CD4-positive, alpha-beta T cell treated with Interleukin-17A for 4 hours (primary cell): Measurements from ENCODE around the gene TMCO2.
"Not testable (repeated sequence)": the region's sequence is repeated elsewhere in the genome, so short reads cannot be mapped to it uniquely, and the experiment has no call there.

Experiments used
- DNase-seq: peaks from one replicate; pipeline ENCODE4 v3.0.0-alpha.2; 2020; ENCODE audit warnings: mixed read lengths

TMCO2 gene

GRCh38 chr1:40247655-40248054 lies at the start of gene TMCO2:
TMCO2 (plus strand) TSS chr1:40247937; CDS start chr1:40247994, 57 bp downstream.
- no peak for DNase-seq

GRCh38 chr1:40199126-40199525 lies 48.6 kb upstream of the TMCO2 start:
- DNase-seq, result no peak

GRCh38 chr1:40204856-40205255 lies 42.9 kb upstream of the TMCO2 start:
- no peak for DNase-seq

- DNase-seq, result no peak
These were observed 37.1 kb upstream of the TMCO2 start for GRCh38 chr1:40210511-40211204.

- DNase-seq, result no peak
These were observed 29.4 kb upstream of the TMCO2 start for GRCh38 chr1:40218333-40218732.

GRCh38 chr1:40221471-40221905 lies 26.2 kb upstream of the TMCO2 start:
- not testable (repeated sequence) for DNase-seq

- no peak for DNase-seq
These were observed 25.6 kb upstream of the TMCO2 start for GRCh38 chr1:40221977-40222772.

- no peak for DNase-seq
These were observed 23.7 kb upstream of the TMCO2 start for GRCh38 chr1:40224040-40224439.

GRCh38 chr1:40226192-40226591 lies 21.5 kb upstream of the TMCO2 start:
- no peak for DNase-seq

GRCh38 chr1:40232444-40232843 lies 15.3 kb upstream of the TMCO2 start:
- peak; percentile 65 for DNase-seq

- DNase-seq, result no peak
These were observed 8.1 kb upstream of the TMCO2 start for GRCh38 chr1:40239626-40240025.

GRCh38 chr1:40240390-40240789 lies 7.3 kb upstream of the TMCO2 start:
- no peak for DNase-seq

- DNase-seq, result no peak
These were observed 6.4 kb upstream of the TMCO2 start for GRCh38 chr1:40241362-40241761.

GRCh38 chr1:40243351-40243750 lies 4.4 kb upstream of the TMCO2 start:
- no peak for DNase-seq

- DNase-seq, result no peak
These were observed 3.5 kb upstream of the TMCO2 start for GRCh38 chr1:40244138-40244744.

GRCh38 chr1:40245686-40246085 lies 2.1 kb upstream of the TMCO2 start:
- DNase-seq, result no peak

GRCh38 chr1:40248412-40248811 lies 675 bp downstream of the TMCO2 start:
- no peak for DNase-seq

GRCh38 chr1:40251456-40251855 lies 3.7 kb downstream of the TMCO2 start:
- no peak for DNase-seq

- no peak for DNase-seq
These were observed 4.9 kb downstream of the TMCO2 start for GRCh38 chr1:40252601-40253000.

GRCh38 chr1:40255231-40255630 lies 7.5 kb downstream of the TMCO2 start:
- DNase-seq, result no peak

GRCh38 chr1:40256401-40257084 lies 8.8 kb downstream of the TMCO2 start:
- no peak for DNase-seq

GRCh38 chr1:40257313-40257687 lies 9.6 kb downstream of the TMCO2 start:
- DNase-seq, result no peak
